Measurements from ENCODE around the gene ADAM10. TPM values are rescaled to one million over a fixed set of nuclear protein-coding genes. Genes with fewer than 3 reads are reported as not detected.

ADAM10 gene
- polyA plus RNA-seq, 4 donors, result 141 to 284 (median 240) TPM

DNA sequence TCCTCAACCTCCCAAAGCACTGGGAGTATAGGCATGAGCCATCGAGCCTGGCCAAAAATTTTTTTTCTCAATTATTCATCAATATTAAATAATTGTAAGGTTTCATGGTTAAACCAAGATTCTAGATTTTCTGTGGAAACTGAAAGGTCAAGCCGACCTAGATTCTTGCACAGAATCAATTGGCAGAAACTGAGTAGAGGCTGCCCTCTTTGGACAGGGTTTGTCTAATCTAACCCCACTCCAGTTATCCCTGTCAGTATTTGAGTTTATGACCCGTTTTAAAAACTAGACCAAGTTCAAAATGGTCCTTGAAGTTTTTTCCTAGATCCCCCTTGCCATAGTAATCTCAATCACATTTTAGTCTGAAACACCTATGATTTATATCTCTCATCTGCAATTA, 8.6 kb upstream of the ADAM10 start:
- no peak for DNase-seq (ENCODE audit: low read depth in 4 of 4, low spot score in 3 of 4)

DNA sequence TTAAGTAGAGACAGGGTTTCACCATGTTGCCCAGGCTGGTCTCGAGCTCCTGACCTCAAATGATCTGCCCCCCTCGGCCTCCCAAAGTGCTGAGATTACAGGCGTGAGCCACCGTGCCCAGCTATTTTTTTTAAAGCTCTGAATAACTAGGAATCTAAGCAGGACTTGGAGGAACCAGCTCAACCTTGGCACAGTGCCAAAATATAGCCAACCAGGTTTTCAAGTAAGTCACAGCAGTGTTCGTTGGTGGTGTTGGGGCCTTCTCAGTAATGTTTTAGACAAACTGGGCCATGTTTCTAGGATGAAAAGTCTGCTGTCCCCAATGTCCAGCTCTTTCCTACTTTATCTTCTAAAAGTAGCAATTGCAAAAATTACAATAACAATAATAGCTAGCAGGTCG, 6.4 kb upstream of the ADAM10 start:
- DNase-seq (ENCODE audit: low read depth in 4 of 4, low spot score in 3 of 4), result no peak

DNA sequence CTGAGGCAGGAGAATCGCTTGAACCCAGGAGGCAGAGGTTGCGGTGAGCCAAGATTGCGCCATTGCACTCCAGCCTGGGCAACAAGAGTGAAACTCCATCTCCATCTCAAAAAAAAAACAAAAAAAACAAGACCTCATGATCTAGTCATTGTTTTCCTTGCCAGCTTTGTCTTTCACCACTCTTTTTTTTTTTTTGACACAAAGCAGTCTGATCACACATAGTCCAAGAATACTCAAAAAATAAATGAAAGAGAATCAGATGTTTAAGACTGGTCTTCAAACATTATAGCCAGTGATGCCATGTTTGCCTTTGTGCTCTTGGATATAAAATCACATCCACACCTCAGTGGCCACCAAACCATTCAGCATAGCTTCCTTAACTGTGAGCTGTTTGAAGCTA, 5.8 kb upstream of the ADAM10 start:
- DNase-seq (ENCODE audit: low read depth in 4 of 4, low spot score in 3 of 4), result no peak

DNA sequence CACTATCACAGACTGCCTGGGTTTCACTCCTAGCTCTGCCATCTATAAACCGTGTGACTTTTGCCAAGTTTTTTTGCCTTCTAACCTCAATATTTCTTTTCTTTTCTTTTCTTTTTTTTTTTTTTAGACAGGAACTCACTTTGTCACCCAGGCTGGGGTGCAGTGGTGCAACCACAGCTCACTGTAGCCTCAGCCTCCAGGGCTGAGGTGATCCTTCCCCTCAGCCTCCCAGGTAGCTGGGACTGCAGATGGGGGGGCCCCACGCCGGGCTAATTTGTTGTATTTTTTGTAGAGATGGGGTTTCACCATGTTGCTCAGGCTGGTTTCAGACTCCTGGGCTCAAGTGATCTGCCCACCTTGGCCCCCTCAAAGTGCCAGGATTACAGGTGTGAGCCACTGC, 3.2 kb upstream of the ADAM10 start:
- no peak for DNase-seq (ENCODE audit: low read depth in 4 of 4, low spot score in 3 of 4)

DNA sequence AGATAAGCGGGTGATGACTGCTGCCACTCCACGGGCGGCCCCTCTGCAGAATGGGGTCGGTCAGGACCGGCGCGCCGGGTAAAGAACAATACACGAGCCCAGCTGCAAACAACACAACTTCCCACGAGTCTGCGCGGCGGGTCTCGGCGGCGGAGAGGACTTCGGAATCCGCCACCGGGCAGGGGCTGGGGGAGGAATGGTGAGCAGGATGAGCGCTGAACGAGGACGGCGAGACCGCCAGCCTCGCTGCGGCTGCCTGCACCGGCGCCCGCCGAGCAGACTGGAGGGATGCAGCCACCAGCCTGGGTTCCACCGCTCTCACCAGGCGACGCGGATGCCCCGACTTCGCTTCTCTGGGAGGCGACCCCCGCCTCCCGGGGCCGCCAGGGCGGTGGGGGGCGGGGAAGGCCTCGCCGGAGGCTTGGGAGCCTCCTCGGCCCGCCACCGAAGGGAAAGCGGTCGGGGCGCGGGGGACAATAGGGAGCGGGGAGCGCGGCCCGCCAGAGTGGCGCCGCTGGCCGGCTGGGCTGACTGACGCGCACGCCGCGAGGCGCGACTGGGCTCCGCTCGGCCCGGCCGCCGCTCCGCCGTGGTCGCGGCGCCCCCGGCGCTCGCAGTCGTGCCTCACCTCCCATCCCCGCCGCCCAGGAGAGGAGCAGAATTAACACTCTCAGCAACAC, 515 bp downstream of the ADAM10 start:
- peak in 1 of 4 donors; percentile 41 for DNase-seq (ENCODE audit: low read depth in 4 of 4, low spot score in 3 of 4)

DNA sequence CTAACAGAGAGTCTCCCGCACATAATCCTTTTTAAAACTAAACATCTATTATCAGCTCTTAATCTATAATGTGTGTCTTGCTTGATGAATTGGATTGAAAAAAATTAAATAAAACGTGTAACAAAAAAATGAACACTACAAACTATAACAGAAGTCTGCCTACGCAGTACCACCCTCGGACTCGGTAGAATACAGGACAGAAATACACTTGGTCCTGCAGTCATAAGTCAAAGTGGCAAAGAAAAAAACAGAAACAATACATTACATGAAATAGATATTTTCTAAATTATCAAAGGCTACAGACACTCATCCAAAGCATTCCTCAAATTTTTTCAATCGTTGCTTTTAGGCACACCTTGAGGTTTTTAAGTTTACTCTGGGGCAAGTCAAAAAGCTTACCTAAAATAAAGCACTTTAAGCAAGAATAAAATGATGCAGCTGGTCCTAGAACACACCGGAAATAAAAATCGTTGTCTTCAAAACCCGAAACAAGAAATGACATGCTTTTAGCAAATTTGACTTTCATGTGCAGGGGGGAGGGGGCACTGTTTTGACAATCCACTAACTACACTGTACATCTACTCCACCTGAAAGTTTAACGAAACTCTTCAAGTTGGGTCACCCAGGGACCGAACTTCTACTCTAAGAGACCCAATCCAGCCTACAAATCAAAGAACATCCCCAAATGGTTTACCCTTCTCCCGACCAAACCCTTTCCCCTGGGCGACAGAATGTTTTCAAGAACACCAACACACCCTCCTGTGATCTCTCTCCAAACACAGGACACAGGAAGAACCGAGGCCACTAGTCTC, 1.3 kb downstream of the ADAM10 start:
- no peak for DNase-seq (ENCODE audit: low read depth in 4 of 4, low spot score in 3 of 4)

DNA sequence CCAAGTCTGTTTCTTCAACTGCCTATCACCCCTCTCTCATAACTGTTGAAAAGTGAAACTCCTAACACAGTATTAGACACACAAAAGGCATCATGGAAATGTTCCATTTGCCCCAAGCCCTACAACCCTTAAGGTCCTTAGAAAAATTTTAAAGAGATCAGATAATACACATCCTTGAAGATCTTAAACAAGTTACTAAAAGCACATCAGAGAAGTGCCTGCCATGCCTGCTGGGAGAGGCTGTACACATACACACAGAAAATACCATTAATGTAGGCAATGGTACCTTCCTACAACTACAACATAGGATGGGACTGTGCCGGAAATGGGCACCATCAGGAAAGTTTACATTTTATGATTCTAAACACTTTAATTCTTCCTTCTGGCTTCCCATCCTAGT, 3.3 kb downstream of the ADAM10 start:
- DNase-seq (ENCODE audit: low read depth in 4 of 4, low spot score in 3 of 4), result no peak

DNA sequence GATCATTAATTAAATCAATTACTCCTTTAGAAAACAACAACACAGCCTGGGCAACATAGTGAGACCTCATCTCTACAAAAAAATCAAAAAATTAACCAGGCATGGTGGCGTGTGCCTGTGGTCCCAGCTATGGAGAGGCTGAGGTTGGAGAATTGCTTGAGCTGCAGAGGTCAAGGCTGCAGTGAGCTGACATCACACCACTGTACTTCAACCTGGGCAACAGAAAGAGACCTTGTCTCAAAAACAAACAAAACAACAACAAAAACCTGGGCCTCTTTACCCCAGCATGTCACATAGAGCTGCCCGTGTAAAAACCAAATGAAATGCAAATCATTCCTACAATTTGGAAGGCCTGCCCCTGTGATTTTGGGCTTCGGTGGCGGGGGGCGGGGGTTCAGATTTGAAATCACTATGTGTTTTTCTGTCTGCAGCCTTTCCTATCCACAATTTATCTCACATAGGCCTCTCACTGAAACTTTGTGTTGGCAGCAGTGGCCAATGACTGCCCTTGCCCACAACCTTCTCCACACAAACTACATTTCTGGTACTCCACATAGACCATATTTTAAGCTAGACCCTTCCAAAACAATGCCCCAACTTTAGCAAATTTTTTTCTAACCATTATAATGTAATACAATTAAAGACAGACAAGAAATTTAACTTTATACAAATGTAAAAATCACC, 6.5 kb downstream of the ADAM10 start:
- DNase-seq (ENCODE audit: low read depth in 4 of 4, low spot score in 3 of 4), result no peak

DNA sequence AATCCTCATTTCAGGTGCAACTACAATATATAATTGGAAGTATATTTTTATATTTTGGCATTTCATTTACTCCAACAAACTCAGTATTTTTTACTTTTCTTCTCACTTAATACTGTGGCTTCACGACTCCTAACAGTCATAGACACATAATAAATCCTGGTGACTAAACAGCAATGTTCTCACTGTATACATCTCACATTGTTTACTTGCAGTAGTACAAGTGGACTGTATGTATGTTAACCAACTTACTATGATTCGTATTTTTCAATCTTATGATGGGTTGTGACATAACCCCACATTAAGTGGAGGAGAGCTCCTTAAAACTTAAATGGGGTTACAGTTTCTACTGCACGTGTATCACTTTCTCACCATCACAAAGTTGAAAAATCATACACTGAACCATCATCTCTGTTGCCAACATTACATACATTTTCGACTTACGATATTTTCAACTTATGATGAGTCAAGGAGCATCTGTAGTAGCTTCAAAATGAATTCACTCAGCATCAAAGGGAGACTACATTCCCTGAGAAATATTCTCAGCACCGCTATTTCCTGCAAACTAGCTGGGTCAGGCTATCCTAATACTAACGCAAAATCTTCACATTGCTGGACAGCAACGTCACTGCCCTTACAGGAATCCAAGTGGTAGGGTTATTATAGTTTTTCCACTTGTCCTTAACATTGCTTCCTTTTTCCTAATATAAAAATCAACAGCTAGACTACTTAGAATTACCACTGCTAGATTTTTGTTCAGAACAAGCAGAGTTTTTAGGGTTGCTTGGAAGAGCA, 7.3 kb downstream of the ADAM10 start:
- no peak for DNase-seq (ENCODE audit: low read depth in 4 of 4, low spot score in 3 of 4)

DNA sequence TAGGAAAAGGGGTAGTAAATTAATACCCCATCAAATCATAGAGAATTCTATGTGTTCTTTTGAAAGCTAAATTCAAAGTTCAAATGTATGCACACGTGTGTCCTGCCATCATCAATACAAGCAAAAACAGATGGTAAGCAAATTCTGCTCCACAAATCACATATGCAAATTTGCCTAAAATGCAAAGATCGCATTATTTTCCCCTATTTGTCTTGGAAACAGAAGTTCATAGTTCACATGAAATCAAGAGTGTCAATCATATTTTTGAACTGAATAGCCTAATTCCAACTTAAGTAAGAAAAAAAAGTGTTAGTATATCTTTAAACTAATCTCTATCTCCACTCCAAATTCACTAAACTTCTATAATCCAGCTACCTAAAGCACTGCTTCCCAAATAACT, 8.5 kb downstream of the ADAM10 start:
- no peak for DNase-seq (ENCODE audit: low read depth in 4 of 4, low spot score in 3 of 4)

DNA sequence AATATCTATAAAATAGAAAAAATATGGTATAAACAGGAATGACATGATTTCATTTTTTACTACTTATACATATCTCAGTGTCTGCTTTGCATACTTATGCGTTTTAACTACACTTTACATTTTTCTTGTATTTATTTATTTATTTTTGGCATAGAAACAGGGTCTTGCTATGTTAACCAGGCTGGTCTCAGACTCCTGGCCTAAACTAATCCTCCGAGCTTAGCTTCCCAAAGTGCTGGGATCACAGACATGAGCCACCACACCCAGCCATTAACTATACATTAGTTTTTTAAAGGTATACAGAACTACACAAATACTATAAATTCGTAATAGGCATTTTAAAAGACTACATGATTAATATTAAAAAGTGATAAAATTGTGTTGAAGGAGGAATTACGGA, 9.1 kb downstream of the ADAM10 start:
- DNase-seq (ENCODE audit: low read depth in 4 of 4, low spot score in 3 of 4), result no peak

DNA sequence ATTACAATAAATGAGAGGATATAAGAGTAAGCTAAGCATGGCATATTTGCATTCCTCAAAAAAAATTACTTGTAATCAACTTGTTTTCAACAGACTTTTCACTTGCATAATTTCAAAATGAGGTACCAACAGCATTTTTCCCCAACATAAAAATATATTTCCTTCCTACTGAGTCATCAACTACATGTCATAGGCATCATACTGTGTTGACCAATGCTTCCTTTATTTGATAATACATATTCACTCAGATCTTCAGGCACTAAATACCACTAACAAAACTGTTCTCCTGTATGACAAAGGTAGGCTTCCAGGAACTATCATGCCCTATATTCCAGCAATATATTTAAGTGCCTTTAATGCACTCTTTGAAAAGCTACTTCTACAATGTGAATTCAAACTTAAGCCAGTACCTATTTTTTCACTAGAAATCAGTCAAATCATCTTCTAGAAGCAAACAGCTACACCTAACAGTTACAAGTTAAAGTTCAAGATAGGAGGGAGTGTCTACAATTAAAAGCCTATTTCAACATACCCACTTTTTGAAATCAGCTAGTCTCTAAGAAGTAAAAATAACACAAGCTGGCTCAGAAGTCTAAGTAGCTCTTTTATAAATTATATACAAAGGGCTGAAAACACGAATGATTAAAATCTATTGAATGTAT, 11.3 kb downstream of the ADAM10 start:
- DNase-seq (ENCODE audit: low read depth in 4 of 4, low spot score in 3 of 4), result no peak

DNA sequence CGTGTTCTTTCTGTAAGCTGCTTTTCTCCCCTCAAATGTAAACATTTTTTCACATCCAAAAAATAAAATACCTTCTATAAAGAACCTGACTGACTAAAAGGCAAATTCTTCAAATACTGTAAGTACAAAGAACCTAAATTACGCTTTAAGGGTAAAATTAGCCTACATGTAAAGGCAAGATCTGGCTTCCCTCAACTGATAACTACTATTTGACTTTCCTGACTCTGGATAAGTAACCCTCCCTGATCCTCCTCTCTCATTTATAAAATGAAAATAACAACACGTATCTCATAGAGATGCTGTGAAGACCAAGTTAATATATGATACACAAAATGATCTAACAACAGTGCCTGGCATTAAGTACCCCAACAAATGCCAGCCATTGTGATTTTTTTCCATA, 12.2 kb downstream of the ADAM10 start:
- DNase-seq (ENCODE audit: low read depth in 4 of 4, low spot score in 3 of 4), result no peak

DNA sequence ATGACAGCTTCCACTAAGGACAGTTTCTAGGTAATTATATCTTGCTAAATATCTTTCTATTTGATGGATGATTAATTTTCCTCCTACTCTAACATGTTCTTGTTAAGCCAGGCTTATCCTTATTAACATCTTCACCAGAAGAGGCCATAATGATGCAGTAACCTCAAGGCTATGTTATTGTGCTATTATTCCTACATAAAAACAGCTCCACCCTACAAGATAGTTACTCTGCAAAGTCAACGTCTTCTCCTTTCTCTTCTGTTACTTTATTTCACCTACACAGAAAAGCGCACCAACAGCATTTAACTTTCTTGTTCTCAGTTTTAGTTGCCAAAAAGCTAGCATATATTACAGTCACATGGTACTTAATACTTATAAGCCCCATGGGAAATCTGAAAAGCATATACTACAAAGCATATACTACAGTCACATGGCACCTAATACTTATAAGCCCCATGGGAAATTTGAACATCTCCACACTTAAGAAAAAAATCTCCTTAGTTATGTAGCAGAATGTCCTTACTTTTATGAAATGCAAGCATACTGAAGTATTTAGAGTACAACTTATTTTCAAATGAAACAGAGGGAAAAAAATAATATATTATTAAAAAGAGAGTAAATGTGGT, 13.4 kb downstream of the ADAM10 start:
- no peak for DNase-seq (ENCODE audit: low read depth in 4 of 4, low spot score in 3 of 4)

DNA sequence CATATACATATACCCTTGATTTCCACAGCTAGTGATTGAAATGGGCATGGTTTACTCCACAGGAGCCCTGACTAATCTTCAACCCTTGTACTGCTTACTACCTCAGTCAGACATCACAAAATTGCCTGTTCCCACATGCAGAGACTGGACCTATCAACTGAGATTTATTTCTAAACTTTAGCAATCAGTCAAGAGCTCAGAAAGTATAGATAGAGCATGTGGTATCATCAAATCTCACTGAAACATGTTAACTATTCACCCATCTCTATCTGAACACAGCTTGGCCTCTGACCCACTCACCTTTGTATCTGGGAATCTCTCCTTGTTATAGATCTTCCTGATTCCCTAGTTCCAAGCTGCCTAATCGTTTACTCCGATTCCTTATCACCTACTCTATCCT, 14.6 kb downstream of the ADAM10 start:
- no peak for DNase-seq (ENCODE audit: low read depth in 4 of 4, low spot score in 3 of 4)

DNA sequence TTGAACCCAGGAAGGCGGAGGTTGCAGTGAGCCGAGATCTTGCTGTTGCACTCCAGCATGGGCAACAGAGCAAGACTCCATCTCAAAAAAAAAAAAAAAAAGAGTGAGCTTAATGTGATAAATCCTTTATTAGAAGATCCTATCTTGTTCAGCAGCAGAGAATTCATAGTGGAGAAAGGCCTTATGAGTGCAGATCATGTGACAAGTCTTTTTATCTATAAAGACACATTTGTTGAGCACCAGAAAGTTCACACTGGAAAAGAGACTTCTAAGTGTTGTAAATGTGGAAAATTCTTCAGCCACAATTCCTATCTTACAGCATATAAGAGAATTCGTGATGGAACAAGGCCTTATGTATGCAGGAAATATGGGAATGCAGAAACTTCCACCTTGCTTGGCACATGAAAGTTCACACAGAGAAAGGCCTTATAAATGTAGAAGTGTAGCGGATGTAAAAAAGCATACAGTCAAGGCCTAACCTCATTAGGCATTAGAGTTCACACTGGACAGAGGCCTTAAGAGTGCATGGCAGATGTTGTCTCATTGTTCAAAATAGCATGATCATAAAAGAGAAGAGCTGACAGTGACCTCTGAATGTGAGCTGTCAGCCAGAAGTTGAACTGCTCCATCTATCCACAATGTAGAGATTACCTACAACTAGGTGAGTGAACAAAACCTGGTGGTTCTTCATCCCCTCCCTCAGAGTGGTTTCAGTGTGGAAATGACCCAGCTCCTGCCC, 16.7 kb downstream of the ADAM10 start:
- DNase-seq (ENCODE audit: low read depth in 4 of 4, low spot score in 3 of 4), result no peak

DNA sequence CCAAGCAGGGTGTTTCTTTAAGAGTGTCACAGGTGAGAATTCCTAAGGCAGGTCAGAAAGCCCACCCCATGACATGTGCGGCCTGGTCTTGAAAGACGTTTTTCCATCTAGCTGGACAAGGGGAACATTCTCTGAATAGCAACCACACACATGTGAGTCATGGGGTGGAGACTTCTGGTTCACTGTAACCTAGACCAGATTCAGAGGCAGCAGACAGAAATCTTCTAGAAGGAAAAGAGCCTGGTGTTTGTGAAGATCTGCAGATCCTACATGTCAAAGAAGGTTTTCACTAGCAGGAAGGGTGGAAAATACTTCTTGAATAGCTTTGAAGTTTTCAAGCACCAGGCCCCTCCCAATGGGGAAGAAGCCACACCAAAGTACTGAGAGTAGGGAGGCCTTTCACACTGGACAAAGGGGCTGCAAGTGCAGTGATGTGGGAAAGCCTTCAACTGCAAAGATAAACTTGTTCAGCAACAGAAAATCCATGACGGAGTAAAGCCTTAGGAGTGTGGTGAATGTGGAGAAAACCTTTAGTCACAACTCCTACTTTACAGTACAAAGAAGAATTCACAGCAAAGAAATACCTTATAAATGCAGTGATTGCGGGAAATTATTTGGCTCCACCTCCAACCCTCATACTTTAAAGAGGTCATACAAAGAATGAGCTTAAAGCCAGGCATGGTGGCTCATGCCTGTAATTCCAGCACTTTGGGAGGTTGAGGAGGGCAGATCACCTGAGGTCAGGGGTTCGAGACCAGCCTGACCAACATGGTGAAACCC, 17.6 kb downstream of the ADAM10 start:
- no peak for DNase-seq (ENCODE audit: low read depth in 4 of 4, low spot score in 3 of 4)

DNA sequence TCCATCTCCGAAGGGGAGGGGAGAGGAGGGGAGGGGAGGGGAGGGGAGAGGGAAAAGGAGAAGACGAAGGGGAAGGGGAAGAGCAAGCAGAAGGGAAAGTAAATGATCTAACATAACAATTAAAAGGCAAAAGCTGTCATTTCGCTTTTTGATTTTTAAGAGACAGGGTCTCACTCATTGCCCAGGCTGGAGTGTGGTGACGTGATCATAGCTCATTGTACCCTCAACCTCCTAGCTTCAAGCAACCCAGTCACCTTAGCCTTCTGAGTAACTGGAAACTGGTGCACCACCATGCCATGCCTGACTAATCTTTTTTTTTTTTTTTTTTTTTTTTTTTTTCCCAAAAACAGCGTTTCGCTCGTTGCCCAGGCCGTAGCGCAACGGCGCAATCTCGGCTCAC, 22.6 kb downstream of the ADAM10 start:
- DNase-seq (ENCODE audit: low read depth in 4 of 4, low spot score in 3 of 4), result no peak

DNA sequence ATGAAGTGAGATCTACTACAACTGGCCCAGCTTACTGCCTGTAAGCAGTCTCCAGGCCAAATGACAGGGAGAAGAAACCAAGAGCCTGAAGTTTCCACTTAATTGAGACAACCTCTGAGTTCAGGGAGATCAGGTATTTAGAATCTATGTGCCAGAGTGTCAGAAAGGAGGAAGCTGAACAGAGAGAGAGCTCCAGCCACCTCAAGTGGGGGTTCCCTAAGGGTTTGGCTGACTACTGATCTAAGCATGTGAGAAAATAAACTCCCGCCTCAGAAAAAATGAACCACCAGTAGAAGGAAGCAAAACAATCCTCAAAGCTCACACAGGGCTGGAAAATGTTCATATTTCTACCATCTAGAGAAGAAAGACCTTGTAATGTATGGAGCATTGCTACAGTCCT, 25.0 kb downstream of the ADAM10 start:
- no peak for DNase-seq (ENCODE audit: low read depth in 4 of 4, low spot score in 3 of 4)
